ENCODE measurements around the gene ECE2.

The ECE2 gene

GRCh38 chr3:184277366-184277765 is 1.5 kb downstream of the ECE2 start:
- no peak for DNase-seq

- DNase-seq = no peak
Measured at GRCh38 chr3:184282941-184283340, 7.1 kb downstream of the ECE2 start.

DNA sequence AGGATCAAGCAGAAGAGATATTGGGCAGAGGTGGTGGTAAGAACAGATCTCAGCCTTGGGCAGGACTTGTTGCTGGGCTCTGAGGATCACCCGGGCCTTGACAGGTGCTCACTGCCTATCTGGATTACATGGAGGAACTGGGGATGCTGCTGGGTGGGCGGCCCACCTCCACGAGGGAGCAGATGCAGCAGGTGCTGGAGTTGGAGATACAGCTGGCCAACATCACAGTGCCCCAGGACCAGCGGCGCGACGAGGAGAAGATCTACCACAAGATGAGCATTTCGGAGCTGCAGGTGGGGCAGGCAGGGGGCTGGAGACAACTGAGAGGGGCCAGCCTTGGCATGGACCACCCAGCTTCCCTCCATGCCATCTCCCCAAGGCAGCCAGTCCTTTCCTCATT is 7.9 kb downstream of the ECE2 start:
- no peak for DNase-seq

DNA sequence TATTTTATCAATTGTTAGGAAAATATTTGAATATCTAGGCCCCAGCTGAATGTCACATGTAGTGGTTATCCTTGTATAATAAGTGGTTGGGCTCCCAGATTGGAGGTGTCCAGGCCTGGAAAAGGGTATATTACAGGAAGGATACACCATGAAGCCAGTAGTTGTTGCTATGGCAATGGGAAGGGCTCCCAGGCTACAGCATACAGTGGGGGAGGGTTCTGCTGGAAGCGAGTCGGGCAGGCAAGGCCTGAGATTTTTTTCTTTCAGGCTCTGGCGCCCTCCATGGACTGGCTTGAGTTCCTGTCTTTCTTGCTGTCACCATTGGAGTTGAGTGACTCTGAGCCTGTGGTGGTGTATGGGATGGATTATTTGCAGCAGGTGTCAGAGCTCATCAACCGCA is 8.9 kb downstream of the ECE2 start:
- DNase-seq = no peak

DNA sequence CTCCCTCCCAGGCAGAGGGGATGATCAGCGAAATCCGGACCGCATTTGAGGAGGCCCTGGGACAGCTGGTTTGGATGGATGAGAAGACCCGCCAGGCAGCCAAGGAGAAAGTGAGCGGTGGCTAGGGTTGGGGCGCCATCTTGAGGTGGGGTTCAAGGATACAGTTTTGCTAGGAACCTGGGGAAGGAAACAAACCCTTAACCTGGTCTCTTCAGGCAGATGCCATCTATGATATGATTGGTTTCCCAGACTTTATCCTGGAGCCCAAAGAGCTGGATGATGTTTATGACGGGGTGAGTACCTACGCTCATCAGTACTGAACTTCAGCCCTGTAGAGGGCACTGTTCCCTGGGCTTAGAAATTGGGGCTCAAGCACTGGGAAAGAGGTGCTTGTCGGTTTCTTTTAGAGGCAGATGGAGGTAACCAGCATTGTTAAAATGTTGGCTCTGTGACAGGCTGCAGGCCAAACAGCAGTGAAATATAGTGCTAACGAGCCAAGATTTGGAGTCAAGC is 13.7 kb downstream of the ECE2 start:
- DNase-seq = no peak

DNA sequence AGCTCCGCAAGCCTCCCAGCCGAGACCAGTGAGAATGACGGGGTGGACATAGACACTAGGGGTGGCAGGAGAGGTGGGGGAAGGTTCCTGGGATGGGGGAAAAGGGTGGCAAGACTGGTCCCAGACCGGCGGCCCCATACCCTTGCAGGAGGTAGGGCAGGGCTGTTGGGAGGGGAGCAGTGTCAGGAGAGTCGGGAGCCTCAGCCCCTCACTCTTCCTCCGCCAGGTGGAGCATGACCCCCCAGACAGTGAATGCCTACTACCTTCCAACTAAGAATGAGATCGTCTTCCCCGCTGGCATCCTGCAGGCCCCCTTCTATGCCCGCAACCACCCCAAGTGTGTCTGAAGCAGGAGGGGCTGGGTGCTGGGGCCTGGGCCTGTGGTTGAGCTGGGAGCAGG is 14.5 kb downstream of the ECE2 start:
- no peak for DNase-seq

- no peak for DNase-seq
Measured at GRCh38 chr3:184291044-184291737, 15.4 kb downstream of the ECE2 start.

DNA sequence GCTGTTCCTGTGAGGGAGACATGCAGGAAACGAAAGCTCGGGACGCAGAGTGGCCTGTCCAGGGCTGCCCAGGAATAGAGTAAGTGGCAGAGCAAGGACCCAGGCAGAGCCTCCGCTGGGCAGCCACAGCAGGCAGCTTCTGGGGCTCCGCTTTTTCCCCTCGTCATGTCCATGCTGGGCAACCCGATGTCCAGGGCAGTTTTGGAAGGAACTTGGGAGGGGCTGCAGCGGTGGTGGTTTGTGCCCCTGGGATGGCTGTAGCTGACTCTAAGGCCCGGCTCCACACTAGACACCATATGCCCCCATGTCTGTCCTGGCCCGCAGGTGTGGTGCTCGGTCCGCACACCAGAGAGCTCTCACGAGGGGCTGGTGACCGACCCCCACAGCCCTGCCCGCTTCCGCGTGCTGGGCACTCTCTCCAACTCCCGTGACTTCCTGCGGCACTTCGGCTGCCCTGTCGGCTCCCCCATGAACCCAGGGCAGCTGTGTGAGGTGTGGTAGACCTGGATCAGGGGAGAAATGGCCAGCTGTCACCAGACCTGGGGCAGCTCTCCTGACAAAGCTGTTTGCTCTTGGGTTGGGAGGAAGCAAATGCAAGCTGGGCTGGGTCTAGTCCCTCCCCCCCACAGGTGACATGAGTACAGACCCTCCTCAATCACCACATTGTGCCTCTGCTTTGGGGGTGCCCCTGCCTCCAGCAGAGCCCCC is 16.1 kb downstream of the ECE2 start:
- no peak for DNase-seq

DNA sequence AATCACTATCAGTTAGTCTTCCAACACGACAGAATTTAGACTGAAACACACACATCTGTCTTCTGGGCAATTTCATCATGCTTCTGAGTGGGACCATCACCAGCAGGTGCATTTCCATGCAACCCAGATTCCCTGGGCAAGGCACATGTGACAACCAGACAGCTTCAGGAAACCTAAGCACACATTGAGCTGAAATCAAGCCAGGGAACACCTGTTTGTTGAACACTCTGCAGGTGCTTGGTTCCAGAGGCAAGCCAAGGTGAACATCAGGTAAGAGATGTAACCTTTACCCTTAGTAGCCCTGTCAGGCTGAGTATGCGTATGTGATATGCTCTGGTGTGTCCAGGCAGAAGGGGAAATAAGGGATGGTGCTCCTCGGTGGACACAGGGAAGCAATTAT is 19.9 kb downstream of the ECE2 start:
- DNase-seq = no peak

DNA sequence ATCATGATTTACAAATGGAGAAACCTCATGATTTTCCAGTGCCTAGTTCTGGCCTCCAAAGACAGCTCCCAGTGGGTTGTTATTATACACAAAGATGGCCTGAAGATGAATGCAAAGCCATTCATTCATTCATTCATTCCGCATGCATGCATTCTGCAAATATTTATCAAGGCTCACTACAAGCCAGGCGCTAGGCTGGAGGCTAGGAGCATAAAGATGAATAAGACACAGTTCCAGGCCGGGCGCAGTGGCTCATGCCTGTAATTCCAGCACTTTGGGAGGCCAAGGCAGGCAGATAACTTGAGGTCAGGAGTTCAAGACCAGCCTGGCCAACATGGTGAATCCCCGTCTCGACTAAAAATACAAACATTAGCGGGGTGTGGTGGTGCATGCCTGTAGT is 20.8 kb downstream of the ECE2 start:
- no peak for DNase-seq

- peak; percentile 94 for DNase-seq
Measured at GRCh38 chr3:184298759-184299487, 23.1 kb downstream of the ECE2 start, which contains the start of gene PSMD2. PSMD2 (plus strand) TSS chr3:184299241; CDS start chr3:184299267, 26 bp downstream.

DNA sequence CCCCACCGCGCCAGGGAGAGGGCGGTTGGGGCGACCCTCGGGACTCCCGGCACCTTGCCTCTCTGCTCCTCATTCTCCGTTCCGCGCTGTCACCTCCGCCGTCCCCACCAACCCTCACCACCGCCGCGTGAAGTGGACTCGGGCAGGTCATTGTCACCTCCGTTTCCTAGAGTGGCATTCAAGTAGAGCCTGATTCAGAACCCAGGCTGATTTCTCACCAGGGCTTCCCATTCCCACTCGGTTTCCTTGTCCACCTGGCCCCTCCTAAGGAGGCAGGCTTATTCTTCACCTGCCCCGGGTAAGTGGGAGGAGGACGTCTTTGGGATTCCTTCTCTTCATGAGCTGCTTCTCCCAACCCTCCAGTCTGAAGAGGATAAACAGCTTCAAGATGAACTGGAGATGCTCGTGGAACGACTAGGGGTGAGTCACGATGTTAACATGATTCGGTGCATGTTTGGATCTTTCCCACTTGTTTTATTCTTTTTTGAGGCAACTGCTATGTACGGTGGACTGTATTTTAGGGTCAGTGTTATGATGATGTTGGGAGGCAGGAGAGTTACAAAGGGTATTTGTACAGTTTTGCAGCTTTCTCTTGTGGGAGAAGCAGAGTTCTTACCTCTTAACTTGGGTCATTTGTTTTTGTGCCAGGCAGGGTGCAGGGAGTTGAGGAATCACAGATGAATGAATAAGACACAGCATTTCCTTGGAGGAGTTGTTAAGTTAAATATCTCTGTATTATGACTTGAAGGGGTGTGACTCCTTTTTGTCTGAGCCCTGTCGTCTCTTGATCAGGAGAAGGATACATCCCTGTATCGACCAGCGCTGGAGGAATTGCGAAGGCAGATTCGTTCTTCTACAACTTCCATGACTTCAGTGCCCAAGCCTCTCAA is 23.9 kb downstream of the ECE2 start:
- no peak for DNase-seq

DNA sequence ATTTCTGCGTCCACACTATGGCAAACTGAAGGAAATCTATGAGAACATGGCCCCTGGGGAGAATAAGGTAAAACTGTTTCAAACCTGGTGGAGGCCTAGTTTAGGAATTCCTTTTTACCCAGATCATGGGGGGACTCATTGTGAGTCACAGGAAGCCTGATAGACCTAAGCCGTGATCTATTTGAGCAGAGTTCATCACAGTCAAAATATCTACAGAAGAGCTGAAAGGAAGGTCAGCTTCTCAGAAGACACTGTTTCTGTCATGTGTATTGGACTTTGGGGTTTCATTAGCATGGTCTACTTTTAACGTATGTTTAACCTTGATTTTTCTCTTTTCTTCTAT is 24.5 kb downstream of the ECE2 start:
- DNase-seq = no peak

DNA sequence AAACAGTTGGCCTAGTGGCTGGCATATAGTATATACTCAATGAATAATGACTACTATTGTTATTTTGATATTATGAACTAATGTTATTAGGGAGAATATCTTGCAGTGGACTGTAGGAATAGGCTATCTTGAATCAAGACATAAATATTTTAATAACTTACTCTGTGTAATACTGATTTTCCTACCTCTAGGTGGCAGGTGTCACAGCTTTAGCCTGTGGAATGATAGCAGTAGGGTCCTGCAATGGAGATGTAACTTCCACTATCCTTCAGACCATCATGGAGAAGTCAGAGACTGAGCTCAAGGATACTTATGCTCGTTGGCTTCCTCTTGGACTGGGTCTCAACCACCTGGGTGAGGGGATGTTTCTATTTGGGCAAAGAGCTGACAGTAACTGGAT is 29.8 kb downstream of the ECE2 start:
- no peak for DNase-seq

GRCh38 chr3:184306341-184306972 is 30.6 kb downstream of the ECE2 start:
- DNase-seq = no peak

DNA sequence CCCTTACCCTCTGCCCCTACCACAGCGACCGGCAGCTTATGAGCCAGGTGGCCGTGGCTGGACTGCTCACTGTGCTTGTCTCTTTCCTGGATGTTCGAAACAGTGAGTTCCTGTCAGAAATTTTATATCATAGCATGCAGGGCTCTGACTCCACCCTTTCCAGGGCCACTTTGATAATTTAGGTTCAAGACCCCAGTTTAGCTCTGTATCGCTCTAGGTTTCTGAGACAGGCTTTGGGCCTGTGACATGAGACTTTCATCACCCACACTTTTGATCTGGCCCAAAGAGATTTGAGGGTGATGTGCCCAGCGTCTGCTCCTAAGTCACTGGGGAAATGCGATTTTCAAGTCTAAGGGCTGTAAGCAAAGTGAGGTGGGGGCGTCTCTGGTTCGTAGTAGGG is 32.1 kb downstream of the ECE2 start:
- DNase-seq = no peak

- DNase-seq = no peak
Measured at GRCh38 chr3:184308744-184309143, 32.9 kb downstream of the ECE2 start.

DNA sequence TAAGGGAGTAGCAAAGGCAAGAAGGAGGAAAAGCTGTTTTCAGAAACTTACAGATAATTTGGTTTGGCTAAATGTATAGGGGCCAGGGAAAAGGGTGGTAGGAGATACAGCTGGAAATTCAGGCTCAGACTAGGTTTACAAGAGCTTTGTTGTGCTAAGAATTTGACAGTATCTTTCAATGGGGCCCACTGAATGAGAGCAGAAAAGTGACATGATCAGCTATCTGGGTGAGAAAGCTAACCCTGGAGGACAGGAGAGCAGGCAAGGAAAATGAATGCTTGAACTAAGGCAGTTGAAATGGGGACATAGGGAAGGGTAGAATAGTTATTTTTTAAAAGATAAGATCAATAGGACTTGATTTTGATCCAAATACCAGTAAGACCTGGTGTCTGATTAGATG is 35.8 kb downstream of the ECE2 start:
- DNase-seq = no peak

DNA sequence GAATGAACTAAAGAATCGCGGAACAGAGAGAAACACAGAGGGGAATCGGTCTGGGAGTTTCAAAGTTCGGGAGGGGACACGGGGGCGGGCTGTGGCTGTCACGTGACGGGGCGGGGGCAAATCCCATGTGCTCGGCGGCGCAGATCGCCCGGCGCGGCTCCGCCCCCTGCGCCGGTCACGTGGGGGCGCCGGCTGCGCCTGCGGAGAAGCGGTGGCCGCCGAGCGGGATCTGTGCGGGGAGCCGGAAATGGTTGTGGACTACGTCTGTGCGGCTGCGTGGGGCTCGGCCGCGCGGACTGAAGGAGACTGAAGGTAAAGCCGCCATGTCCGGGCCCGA is 38.5 kb downstream of the ECE2 start, which contains the start of gene EIF4G1:
TSS of gene EIF4G1 (plus strand) at position 244 of the 337 bp plus-strand sequence. CDS start 1,191 bp downstream, outside the sequence.
- peak; percentile 83 for DNase-seq

DNA sequence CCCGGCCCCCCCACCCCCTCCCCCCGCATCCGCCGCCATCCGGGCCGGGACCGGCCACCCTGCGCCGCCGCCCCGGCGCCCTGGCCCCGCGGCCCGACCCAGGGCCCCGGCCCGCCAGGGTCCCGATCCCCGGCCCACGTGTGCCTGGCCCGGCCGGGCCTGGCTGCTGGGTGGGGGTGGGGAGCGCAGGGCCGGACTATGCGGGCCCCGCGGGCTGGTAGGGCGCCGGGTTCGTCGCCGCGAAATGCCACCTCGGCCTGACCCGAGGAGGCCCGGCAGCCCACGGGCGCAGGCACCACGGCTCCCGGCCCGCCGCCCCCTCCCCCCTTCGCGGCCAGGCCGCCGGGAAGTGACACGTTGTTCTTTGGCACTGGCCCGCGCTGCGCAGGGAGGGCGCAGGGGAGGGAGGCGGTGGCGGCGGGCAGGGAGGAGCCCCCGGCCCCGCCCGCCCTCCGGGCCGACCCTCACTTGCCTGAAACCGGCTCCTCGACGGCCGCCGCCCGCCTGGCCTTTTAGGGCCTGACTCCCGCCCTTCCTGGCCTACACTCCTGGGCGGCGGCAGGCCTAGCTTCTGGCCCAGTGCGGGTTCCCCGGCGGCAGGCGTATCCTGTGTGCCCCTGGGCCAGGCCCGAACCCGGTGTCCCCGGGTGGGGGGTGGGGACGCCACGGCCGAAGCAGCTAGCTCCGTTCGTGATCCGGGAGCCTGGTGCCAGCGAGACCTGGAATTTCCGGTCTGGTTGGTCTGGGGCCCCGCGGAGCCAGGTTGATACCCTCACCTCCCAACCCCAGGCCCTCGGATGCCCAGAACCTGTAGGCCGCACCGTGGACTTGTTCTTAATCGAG is 39.1 kb downstream of the ECE2 start:
- no peak for DNase-seq

- DNase-seq = no peak
Measured at GRCh38 chr3:184315543-184315867, 39.7 kb downstream of the ECE2 start.
